Esophagus squamous epithelium (tissue), 5 donors: ENCODE results near the gene RNF8. TPM values are rescaled to one million over a fixed set of nuclear protein-coding genes. Genes with fewer than 3 reads are reported as not detected.

ENCODE experiments used
- DNase-seq: peaks from one replicate; lab custom pipeline; 2025; lab: John Stamatoyannopoulos, UW
- H3K27ac ChIP-seq, 4 donors: fragments of 200-600 bp; sonication (generic); one replicate each; pipeline ENCODE4 v1.5.1; 2016 to 2019; ENCODE audit warnings: mild to moderate bottlenecking in 1 of 4
- H3K27me3 ChIP-seq, 4 donors: fragments of 200-600 bp; sonication (generic); 1 replicate in 3 of 4; 2 replicates in 1 of 4; pipeline versions ENCODE4 v1.5.1 to v1.6.0; 2017 to 2021; ENCODE audit warnings: antibody characterized with exemption in 1 of 4
- H3K36me3 ChIP-seq, 3 donors: fragments of 200-600 bp; sonication (generic); one replicate each; pipeline ENCODE4 v1.5.1; 2016 to 2019
- H3K4me1 ChIP-seq, 3 donors: fragments of 200-600 bp; sonication (generic); one replicate each; pipeline ENCODE4 v1.5.1; 2017 to 2019
- H3K4me3 ChIP-seq, 4 donors: fragments of 200-600 bp; sonication (generic); 1 replicate in 3 of 4; 2 replicates in 1 of 4; pipeline ENCODE4 v1.5.1; 2016 to 2019; ENCODE audit warnings: mild to moderate bottlenecking in 2 of 4, moderate library complexity in 1 of 4
- H3K9me3 ChIP-seq, 3 donors: fragments of 200-600 bp; sonication (generic); one replicate each; pipeline ENCODE4 v1.5.1; 2016 to 2019
- CTCF ChIP-seq, 6 experiments: fragments of 450-650 bp in 4 of 6; fragments of 200-600 bp in 2 of 6; sonication (generic) in 2 of 6; IDR thresholded peaks; one replicate each; pipeline ENCODE4 v1.5.1; 2016 to 2019; ENCODE audit warnings: antibody characterized with exemption in 6 of 6, mild to moderate bottlenecking in 4 of 6, moderate library complexity in 4 of 6
- POLR2A ChIP-seq, 4 donors: fragments of 450-650 bp; IDR thresholded peaks; one replicate each; pipeline ENCODE4 v1.6.1; 2017; ENCODE audit warnings: antibody characterized with exemption in 4 of 4, mild to moderate bottlenecking in 4 of 4, moderate library complexity in 3 of 4
- WGBS, 2 donors: methylation state at CpG; one replicate each; pipeline ENCODE4 v1.1.5; 2018; 5-methylcytosine and 5-hydroxymethylcytosine counted together
- intact Hi-C: fragments of 100-400 bp; cut with DNase I; formaldehyde crosslinking; loops from one replicate; pipeline ENCODE4 v1.15.0; 2022
- total RNA-seq, 4 donors: library from RNA; depleted of rRNA; stranded (reverse); fragments of >200 nt; gene quantifications; one replicate each; pipeline ENCODE4 v1.1.0, GENCODE V29; 2016
- donor health status: DM: yes; HTN: yes; CAD: no.

RNF8 gene
- total RNA-seq, 4 donors from 2014 or later = 17.2 to 24.0 (median 19.7) TPM

- intact Hi-C loops = no loop called here
- Histone ChIP-seq H3K27ac (no peak overlapping the region), H3K36me3 (peaks cover 0 to 100% (median 0%) of the 10 kb centered on the region in 3 donors), H3K4me1 (no peaks in the 10 kb centered on the region), H3K4me3 (no peak overlapping the region), H3K27me3 (no peaks in the 10 kb centered on the region), H3K9me3 (no peaks in the 10 kb centered on the region)
- no peak for DNase-seq
- WGBS, 2 donors = 91 to 100% methylated on average over 2 to 3 of the region's 3 CpGs
- no peak for TF ChIP-seq CTCF (IDR thresholded peaks at IDR 0.05)
- TF ChIP-seq POLR2A (IDR thresholded peaks at IDR 0.05) = no peak
Measured at GRCh38 chr6:37389857-37390256, 36.1 kb downstream of the RNF8 start.

DNA sequence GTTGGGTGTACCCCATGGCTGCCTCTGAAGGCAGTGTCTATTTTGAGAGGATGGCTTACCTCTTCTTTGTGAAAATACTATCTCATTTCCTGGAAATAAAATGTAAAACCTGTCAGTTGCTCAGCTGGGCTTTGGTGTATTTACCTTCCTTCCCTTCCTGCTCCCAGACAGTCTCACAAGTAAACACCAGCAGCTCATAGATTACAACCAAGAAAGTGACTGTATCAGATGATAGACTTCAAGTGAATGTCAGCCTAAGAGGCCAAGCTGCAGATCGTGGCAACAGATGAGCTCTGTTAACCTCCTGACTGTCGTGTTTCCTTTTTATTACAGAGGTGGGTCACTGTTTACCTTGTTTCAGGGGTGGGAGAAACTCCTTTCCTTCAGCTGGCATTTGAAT lies 37.3 kb downstream of the RNF8 start:
- TF ChIP-seq CTCF (IDR thresholded peaks at IDR 0.05) (no peak), POLR2A (IDR thresholded peaks at IDR 0.05) (no peak)
- H3K36me3 ChIP-seq = peaks cover 0 to 93% (median 0%) of the 10 kb centered on the region in 3 donors
- 64 to 66% methylated on average over 2 of the region's 2 CpGs for WGBS, 2 donors
- H3K9me3 ChIP-seq = no peaks in the 10 kb centered on the region
- no peak overlapping the region for H3K27ac ChIP-seq
- no peak for DNase-seq
- no peaks in the 10 kb centered on the region for H3K4me1 ChIP-seq
- H3K4me3 ChIP-seq = no peak overlapping the region
- no peaks in the 10 kb centered on the region for H3K27me3 ChIP-seq
- intact Hi-C loops = no loop called here

GRCh38 chr6:37392821-37393220 lies 39.0 kb downstream of the RNF8 start:
- Histone ChIP-seq H3K27ac (no peak overlapping the region), H3K9me3 (no peaks in the 10 kb centered on the region), H3K36me3 (peaks cover 0 to 76% (median 0%) of the 10 kb centered on the region in 3 donors), H3K4me3 (no peak overlapping the region), H3K4me1 (no peaks in the 10 kb centered on the region), H3K27me3 (no peaks in the 10 kb centered on the region)
- no peak for DNase-seq
- 91 to 92% methylated on average over 1 of the region's 1 CpG for WGBS, 2 donors
- TF ChIP-seq CTCF (IDR thresholded peaks at IDR 0.05) = no peak
- no peak for TF ChIP-seq POLR2A (IDR thresholded peaks at IDR 0.05)
- intact Hi-C loops = no loop called here

DNA sequence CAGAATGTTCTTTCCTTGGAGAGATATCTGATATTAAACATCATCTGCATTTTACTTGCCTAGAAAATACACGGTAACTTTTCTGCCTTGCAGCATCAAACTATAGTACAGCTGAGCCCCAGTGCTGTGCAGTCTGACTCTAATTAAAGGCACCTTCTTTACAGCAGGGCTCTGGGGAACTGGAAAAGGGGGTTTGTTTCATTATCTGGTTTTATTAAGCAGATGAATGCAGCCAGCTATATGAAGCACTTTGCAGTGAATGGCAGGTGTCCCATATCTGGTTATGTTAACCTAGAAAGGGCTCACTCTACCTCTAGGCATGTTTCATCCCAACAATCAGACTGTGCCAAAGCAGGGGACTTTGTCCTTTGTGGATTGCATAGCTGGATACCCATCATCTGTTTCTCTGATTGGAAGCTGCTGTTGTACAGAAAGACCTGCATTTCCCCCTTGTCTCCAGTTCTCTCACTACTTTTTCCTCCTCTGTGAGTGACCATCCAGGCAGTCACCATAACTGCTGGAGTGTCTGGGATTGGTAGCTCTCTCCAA lies 39.7 kb downstream of the RNF8 start:
- no peaks in the 10 kb centered on the region for H3K9me3 ChIP-seq
- TF ChIP-seq POLR2A (IDR thresholded peaks at IDR 0.05) = no peak
- TF ChIP-seq CTCF (IDR thresholded peaks at IDR 0.05) = no peak
- H3K36me3 ChIP-seq = peaks cover 0 to 70% (median 0%) of the 10 kb centered on the region in 3 donors
- H3K27me3 ChIP-seq = no peaks in the 10 kb centered on the region
- no peak overlapping the region for H3K4me3 ChIP-seq
- intact Hi-C loops = no loop called here
- H3K4me1 ChIP-seq = no peaks in the 10 kb centered on the region
- WGBS, 2 donors = 83 to 88% methylated on average over 1 of the region's 1 CpG
- DNase-seq = no peak
- H3K27ac ChIP-seq = no peak overlapping the region

DNA sequence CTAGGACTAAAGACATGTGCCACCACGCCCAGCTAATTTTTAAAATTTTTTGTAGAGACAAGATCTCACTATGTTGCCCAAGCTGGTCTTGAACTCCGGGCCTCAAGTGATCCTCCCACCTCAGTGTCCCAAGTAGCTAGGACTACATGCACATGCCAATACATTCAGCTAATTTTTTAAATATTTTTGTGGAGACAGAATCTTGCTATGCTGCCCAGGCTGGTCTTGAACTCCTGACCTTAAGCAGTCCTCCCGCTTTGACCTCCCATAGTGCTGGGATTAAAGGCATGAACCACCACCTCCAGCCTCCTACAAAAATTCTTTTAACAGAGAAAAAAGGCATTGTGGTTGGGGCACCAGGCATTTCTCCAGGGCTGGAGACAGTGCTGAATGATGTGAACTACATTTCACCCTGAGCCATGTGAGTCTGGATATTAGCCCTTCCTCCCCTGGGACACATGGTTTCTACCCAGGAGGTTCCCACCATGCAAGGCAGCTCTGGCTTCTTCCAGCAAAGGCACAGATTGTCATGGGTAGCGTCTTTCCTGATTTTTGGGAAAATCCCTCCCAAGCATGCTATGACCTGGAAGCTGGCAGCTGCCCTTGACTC lies 42.9 kb downstream of the RNF8 start:
- no peak overlapping the region for H3K27ac ChIP-seq
- no peak overlapping the region for H3K4me3 ChIP-seq
- H3K36me3 ChIP-seq = peaks cover 0 to 38% (median 0%) of the 10 kb centered on the region in 3 donors
- TF ChIP-seq POLR2A (IDR thresholded peaks at IDR 0.05) (no peak), CTCF (IDR thresholded peaks at IDR 0.05) (no peak)
- H3K4me1 ChIP-seq = no peaks in the 10 kb centered on the region
- WGBS, 2 donors = 44 to 72% methylated on average over 3 to 4 of the region's 4 CpGs
- no peaks in the 10 kb centered on the region for H3K27me3 ChIP-seq
- no peaks in the 10 kb centered on the region for H3K9me3 ChIP-seq
- intact Hi-C loops = no loop called here
- DNase-seq = no peak
